ENCODE data around the gene EML1. TPM values are rescaled to one million over a fixed set of nuclear protein-coding genes. Genes with fewer than 3 reads are reported as not detected.
A peak's percentile ranks its signal among the peaks of the same experiment; 100 is the strongest.
"Not testable (repeated sequence)": the region's sequence is repeated elsewhere in the genome, so short reads cannot be mapped to it uniquely, and the experiment has no call there.

EML1 gene
- total RNA-seq, 1 donor from 2014 or later = 29.9 TPM

GRCh38 chr14:99755629-99756603, 37.3 kb upstream of the EML1 start:
- peak; percentile 68 to 92 for DNase-seq (ENCODE audit: low read depth in 2 of 2)

GRCh38 chr14:99756796-99757195, 36.4 kb upstream of the EML1 start:
- peak in 1 of 2 donors; percentile 59 for DNase-seq (ENCODE audit: low read depth in 2 of 2)

- DNase-seq (ENCODE audit: low read depth in 2 of 2) = peak in 1 of 2 donors; percentile 83
Observed at GRCh38 chr14:99757331-99758070, 35.7 kb upstream of the EML1 start.

- DNase-seq (ENCODE audit: low read depth in 2 of 2) = peak in 1 of 2 donors; percentile 85
Observed at GRCh38 chr14:99758121-99758821, 34.9 kb upstream of the EML1 start.

GRCh38 chr14:99758872-99759545, 34.2 kb upstream of the EML1 start:
- DNase-seq (ENCODE audit: low read depth in 2 of 2) = no peak

GRCh38 chr14:99759546-99759925, 33.7 kb upstream of the EML1 start:
- DNase-seq (ENCODE audit: low read depth in 2 of 2) = peak; percentile 22 to 79

GRCh38 chr14:99760817-99761216, 32.4 kb upstream of the EML1 start:
- DNase-seq (ENCODE audit: low read depth in 2 of 2) = no peak

- DNase-seq (ENCODE audit: low read depth in 2 of 2) = not testable (repeated sequence)
Observed at GRCh38 chr14:99762911-99763310, 30.3 kb upstream of the EML1 start.

GRCh38 chr14:99763527-99764221, 29.5 kb upstream of the EML1 start:
- no peak for DNase-seq (ENCODE audit: low read depth in 2 of 2)

- DNase-seq (ENCODE audit: low read depth in 2 of 2) = no peak
Observed at GRCh38 chr14:99764222-99764706, 28.9 kb upstream of the EML1 start.

- DNase-seq (ENCODE audit: low read depth in 2 of 2) = no peak
Observed at GRCh38 chr14:99768381-99768780, 24.8 kb upstream of the EML1 start.

GRCh38 chr14:99769123-99769522, 24.1 kb upstream of the EML1 start:
- DNase-seq (ENCODE audit: low read depth in 2 of 2) = no peak

GRCh38 chr14:99769799-99770198, 23.4 kb upstream of the EML1 start:
- DNase-seq (ENCODE audit: low read depth in 2 of 2) = no peak

- DNase-seq (ENCODE audit: low read depth in 2 of 2) = no peak
Observed at GRCh38 chr14:99772371-99773283, 20.6 kb upstream of the EML1 start.

GRCh38 chr14:99773521-99774497, 19.4 kb upstream of the EML1 start:
- no peak for DNase-seq (ENCODE audit: low read depth in 2 of 2)

GRCh38 chr14:99774556-99775307, 18.5 kb upstream of the EML1 start:
- DNase-seq (ENCODE audit: low read depth in 2 of 2) = no peak

- no peak for DNase-seq (ENCODE audit: low read depth in 2 of 2)
Observed at GRCh38 chr14:99775351-99775750, 17.9 kb upstream of the EML1 start.
